ENCODE results near the gene HIC1. TPM values are rescaled to one million over a fixed set of nuclear protein-coding genes. Genes with fewer than 3 reads are reported as not detected.

Gene HIC1
- total and polyA plus RNA-seq, 2 donors (not counting 1 experiment from before 2014, with no cell fraction given): 11.3 to 29.1 TPM

DNA sequence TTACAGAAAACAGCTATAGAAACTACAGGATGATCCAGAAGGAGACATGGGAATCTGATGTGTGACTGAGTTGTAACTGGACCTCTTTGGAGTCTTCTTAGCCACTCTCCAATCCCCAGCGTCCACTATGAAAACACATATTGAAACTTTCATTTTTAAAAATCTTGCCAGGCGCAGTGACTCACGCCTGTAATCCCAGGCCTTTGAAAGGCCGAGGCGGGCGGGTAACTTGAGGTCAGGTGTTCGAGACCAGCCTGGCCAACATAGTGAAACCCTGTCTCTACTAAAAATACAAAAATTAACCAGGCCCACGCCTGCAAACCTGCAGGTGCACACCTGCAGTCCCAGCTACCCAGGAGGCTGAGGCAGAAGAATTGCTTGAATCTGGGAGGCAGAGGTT lies 53.3 kb downstream of the HIC1 start:
- H2AFZ ChIP-seq (ENCODE audit: low read length): no peak overlapping the region
- peaks cover 4% of the 10 kb centered on the region for H3K4me1 ChIP-seq (ENCODE audit: control insufficient read depth, extremely low read depth, insufficient read depth, low read length)
- no peaks in the 10 kb centered on the region for H3K36me3 ChIP-seq (ENCODE audit: control insufficient read depth, insufficient read depth, low read length)
- no peaks in the 10 kb centered on the region for H3K79me2 ChIP-seq (ENCODE audit: control insufficient read depth, insufficient read depth, low read length)
- no peak overlapping the region for H3K4me2 ChIP-seq (ENCODE audit: extremely low read depth, insufficient read depth, low read length)
- H3K9me3 ChIP-seq (ENCODE audit: control insufficient read depth, insufficient read depth, low read depth, low read length): no peaks in the 10 kb centered on the region
- DNase-seq (ENCODE audit: low read depth in 2 of 2): no peak
- no peak overlapping the region for H3K4me3 ChIP-seq (replicated peaks in 1 of 4; ENCODE audit: control extremely low read depth in 1 of 4, insufficient read depth in 1 of 4, low read depth in 3 of 4, low read length in 4 of 4)
- H3K9ac ChIP-seq (ENCODE audit: insufficient read depth, low read length): no peak overlapping the region
- no peak overlapping the region for H3K27ac ChIP-seq (ENCODE audit: insufficient read depth, low read length)
- TF ChIP-seq, protein P1, sequence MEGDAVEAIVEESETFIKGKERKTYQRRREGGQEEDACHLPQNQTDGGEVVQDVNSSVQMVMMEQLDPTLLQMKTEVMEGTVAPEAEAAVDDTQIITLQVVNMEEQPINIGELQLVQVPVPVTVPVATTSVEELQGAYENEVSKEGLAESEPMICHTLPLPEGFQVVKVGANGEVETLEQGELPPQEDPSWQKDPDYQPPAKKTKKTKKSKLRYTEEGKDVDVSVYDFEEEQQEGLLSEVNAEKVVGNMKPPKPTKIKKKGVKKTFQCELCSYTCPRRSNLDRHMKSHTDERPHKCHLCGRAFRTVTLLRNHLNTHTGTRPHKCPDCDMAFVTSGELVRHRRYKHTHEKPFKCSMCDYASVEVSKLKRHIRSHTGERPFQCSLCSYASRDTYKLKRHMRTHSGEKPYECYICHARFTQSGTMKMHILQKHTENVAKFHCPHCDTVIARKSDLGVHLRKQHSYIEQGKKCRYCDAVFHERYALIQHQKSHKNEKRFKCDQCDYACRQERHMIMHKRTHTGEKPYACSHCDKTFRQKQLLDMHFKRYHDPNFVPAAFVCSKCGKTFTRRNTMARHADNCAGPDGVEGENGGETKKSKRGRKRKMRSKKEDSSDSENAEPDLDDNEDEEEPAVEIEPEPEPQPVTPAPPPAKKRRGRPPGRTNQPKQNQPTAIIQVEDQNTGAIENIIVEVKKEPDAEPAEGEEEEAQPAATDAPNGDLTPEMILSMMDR (conservative IDR thresholded peaks at IDR 0.05 in 1 of 2, IDR thresholded peaks at IDR 0.05 in 1 of 2; ENCODE audit: low read depth in 1 of 2, low read length in 2 of 2): no peak
- no peak for TF ChIP-seq EZH2 (IDR thresholded peaks at IDR 0.05; ENCODE audit: low read length, missing control alignments)
- H4K20me1 ChIP-seq (ENCODE audit: control insufficient read depth, extremely low read depth, insufficient read depth, low read length): no peaks in the 10 kb centered on the region
- H3K27me3 ChIP-seq (ENCODE audit: control insufficient read depth, insufficient read depth, low read length): no peaks in the 10 kb centered on the region

DNA sequence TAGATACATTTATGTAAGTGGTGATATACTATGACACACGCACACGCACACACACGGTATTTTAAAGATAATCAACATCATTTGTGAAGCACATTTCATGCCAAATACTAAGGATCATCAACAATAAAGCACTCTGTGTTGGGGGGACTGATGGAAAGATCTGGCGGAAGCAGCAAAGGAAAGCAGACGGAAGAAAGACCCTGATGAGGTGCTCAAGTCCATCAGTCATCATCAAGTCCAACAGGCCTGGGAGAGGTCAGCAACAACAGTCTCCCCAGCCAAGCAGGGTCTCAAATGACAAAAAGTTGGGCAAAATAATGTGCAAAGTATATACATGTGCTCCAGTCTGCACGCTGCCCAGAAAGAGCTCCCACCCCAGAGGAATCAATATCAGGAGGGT lies 55.5 kb downstream of the HIC1 start:
- Histone ChIP-seq H3K4me1 (ENCODE audit: control insufficient read depth, extremely low read depth, insufficient read depth, low read length) (peaks cover 3% of the 10 kb centered on the region), H3K27me3 (ENCODE audit: control insufficient read depth, insufficient read depth, low read length) (no peaks in the 10 kb centered on the region), H3K36me3 (ENCODE audit: control insufficient read depth, insufficient read depth, low read length) (peaks cover 1% of the 10 kb centered on the region), H2AFZ (ENCODE audit: low read length) (no peak overlapping the region), H3K9me3 (ENCODE audit: control insufficient read depth, insufficient read depth, low read depth, low read length) (no peaks in the 10 kb centered on the region), H4K20me1 (ENCODE audit: control insufficient read depth, extremely low read depth, insufficient read depth, low read length) (no peaks in the 10 kb centered on the region), H3K4me2 (ENCODE audit: extremely low read depth, insufficient read depth, low read length) (no peak overlapping the region), H3K79me2 (ENCODE audit: control insufficient read depth, insufficient read depth, low read length) (no peaks in the 10 kb centered on the region), H3K9ac (ENCODE audit: insufficient read depth, low read length) (no peak overlapping the region), H3K27ac (ENCODE audit: insufficient read depth, low read length) (no peak overlapping the region), H3K4me3 (replicated peaks in 1 of 4; ENCODE audit: control extremely low read depth in 1 of 4, insufficient read depth in 1 of 4, low read depth in 3 of 4, low read length in 4 of 4) (no peak overlapping the region)
- no peak for DNase-seq (ENCODE audit: low read depth in 2 of 2)
- no peak for TF ChIP-seq EZH2 (IDR thresholded peaks at IDR 0.05; ENCODE audit: low read length, missing control alignments)
- TF ChIP-seq, protein P1 (conservative IDR thresholded peaks at IDR 0.05 in 1 of 2, IDR thresholded peaks at IDR 0.05 in 1 of 2; ENCODE audit: low read depth in 1 of 2, low read length in 2 of 2): no peak

DNA sequence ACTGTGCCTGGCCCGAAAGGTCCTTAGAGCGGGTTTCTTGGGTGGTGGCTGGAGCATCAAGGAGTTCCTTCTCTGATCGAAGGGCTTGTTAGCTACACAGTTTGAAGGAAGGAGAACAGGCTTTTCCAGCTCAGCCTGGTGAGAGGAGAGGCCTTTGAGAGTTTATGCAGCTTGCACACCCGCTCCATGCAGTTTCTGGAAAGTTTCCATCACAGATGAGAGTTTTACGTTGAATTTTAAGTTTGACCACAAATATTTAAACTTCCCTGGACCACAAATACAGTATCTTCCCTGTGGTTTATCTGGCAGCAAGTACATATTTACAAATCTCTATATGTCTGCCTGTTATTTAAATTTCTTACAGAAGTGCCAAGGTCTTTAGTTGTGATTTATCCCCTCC lies 56.8 kb downstream of the HIC1 start:
- peaks cover 1% of the 10 kb centered on the region for H3K36me3 ChIP-seq (ENCODE audit: control insufficient read depth, insufficient read depth, low read length)
- H3K79me2 ChIP-seq (ENCODE audit: control insufficient read depth, insufficient read depth, low read length): no peaks in the 10 kb centered on the region
- H3K4me1 ChIP-seq (ENCODE audit: control insufficient read depth, extremely low read depth, insufficient read depth, low read length): peaks cover 3% of the 10 kb centered on the region
- no peaks in the 10 kb centered on the region for H3K9me3 ChIP-seq (ENCODE audit: control insufficient read depth, insufficient read depth, low read depth, low read length)
- peak; percentile 94 to 96 for DNase-seq (ENCODE audit: low read depth in 2 of 2)
- H3K4me2 ChIP-seq (ENCODE audit: extremely low read depth, insufficient read depth, low read length): no peak overlapping the region
- H3K4me3 ChIP-seq (replicated peaks in 1 of 4; ENCODE audit: control extremely low read depth in 1 of 4, insufficient read depth in 1 of 4, low read depth in 3 of 4, low read length in 4 of 4): no peak overlapping the region
- no peak overlapping the region for H3K27ac ChIP-seq (ENCODE audit: insufficient read depth, low read length)
- H3K9ac ChIP-seq (ENCODE audit: insufficient read depth, low read length): no peak overlapping the region
- no peak overlapping the region for H2AFZ ChIP-seq (ENCODE audit: low read length)
- no peaks in the 10 kb centered on the region for H4K20me1 ChIP-seq (ENCODE audit: control insufficient read depth, extremely low read depth, insufficient read depth, low read length)
- TF ChIP-seq EZH2 (IDR thresholded peaks at IDR 0.05; ENCODE audit: low read length, missing control alignments): no peak
- TF ChIP-seq, protein P1 (conservative IDR thresholded peaks at IDR 0.05 in 1 of 2, IDR thresholded peaks at IDR 0.05 in 1 of 2; ENCODE audit: low read depth in 1 of 2, low read length in 2 of 2): no peak
- H3K27me3 ChIP-seq (ENCODE audit: control insufficient read depth, insufficient read depth, low read length): no peaks in the 10 kb centered on the region

Other genes starting within 250 kb of the HIC1 start
- gene SMYD4, start 225.2 kb upstream of the HIC1 start, total RNA-seq: 8.7 and 11.6 TPM in 2 replicates
- gene SMYD4, start 225.2 kb upstream of the HIC1 start, polyA plus RNA-seq: 5.1 and 5.8 TPM in 2 replicates
- 14.6 and 22.3 TPM in 2 replicates for gene RPA1, start 225.1 kb upstream of the HIC1 start, total RNA-seq
- 55.4 and 104 TPM in 2 replicates for gene RPA1, start 225.1 kb upstream of the HIC1 start, polyA plus RNA-seq
- gene RTN4RL1, start 29.8 kb upstream of the HIC1 start, total RNA-seq: 0.51 and 0.83 TPM in 2 replicates
- gene RTN4RL1, start 29.8 kb upstream of the HIC1 start, polyA plus RNA-seq: 0.14 and 0.39 TPM in 2 replicates
- 21.3 and 23.1 TPM in 2 replicates for gene DPH1, start 24.9 kb upstream of the HIC1 start, total RNA-seq
- gene DPH1, start 24.9 kb upstream of the HIC1 start, polyA plus RNA-seq: 28.5 and 31.3 TPM in 2 replicates
- 40.6 and 41.1 TPM in 2 replicates for gene OVCA2, start 13.1 kb upstream of the HIC1 start, total RNA-seq
- 27.9 and 41.8 TPM in 2 replicates for gene OVCA2, start 13.1 kb upstream of the HIC1 start, polyA plus RNA-seq
- 25.7 and 29.9 TPM in 2 replicates for gene SMG6, start 248.7 kb downstream of the HIC1 start, total RNA-seq
- 14.7 and 15.5 TPM in 2 replicates for gene SMG6, start 248.7 kb downstream of the HIC1 start, polyA plus RNA-seq
- gene SRR, start 248.8 kb downstream of the HIC1 start, total RNA-seq: 14.1 and 15.0 TPM in 2 replicates
- 22.3 and 26.0 TPM in 2 replicates for gene SRR, start 248.8 kb downstream of the HIC1 start, polyA plus RNA-seq